ENCODE data around the gene NXNL2. TPM values are rescaled to one million over a fixed set of nuclear protein-coding genes. Genes with fewer than 3 reads are reported as not detected.
A peak's percentile ranks its signal among the peaks of the same experiment; 100 is the strongest.

Gene NXNL2
- total RNA-seq, 2 experiments from 2014 or later = not detected

- CTCF ChIA-PET (ENCODE audit: unreplicated experiment) = no interaction called here
Observed at GRCh38 chr9:88593537-88594185, 58.7 kb downstream of the NXNL2 start.

More at GRCh38 chr9:88593537-88594185, 58.7 kb downstream of the NXNL2 start:
- no peak overlapping the region for H2AFZ ChIP-seq (ENCODE audit: low read length)
- intact Hi-C loops (cut with micrococcal nuclease; ENCODE audit: unreplicated experiment) = loop anchor here (1.0 to 5.0 kb wide), 3 partner anchors 149 to 685 kb away; no protein-coding TSS in a partner anchor
- TF ChIP-seq CTCF (conservative IDR thresholded peaks at IDR 0.05; ENCODE audit: low read length) (peak; percentile 86), EZH2phosphoT487 (IDR thresholded peaks at IDR 0.05; ENCODE audit: borderline replicate concordance, low read depth, low read length) (no peak)
- no peak overlapping the region for H3K4me3 ChIP-seq (ENCODE audit: low read depth, low read length, poor library complexity, severe bottlenecking)
- H3K9me3 ChIP-seq (ENCODE audit: low read length) = no peaks in the 10 kb centered on the region
- H3K27ac ChIP-seq (ENCODE audit: low read depth, low read length, poor library complexity, severe bottlenecking) = no peak overlapping the region
- no peaks in the 10 kb centered on the region for H3K4me1 ChIP-seq (ENCODE audit: insufficient read depth, low read length, poor library complexity, severe bottlenecking)
- BruUV-seq (replicated peaks) = no TSS peak
- POLR2A ChIA-PET = no interaction called here
- no peaks in the 10 kb centered on the region for H3K79me2 ChIP-seq (ENCODE audit: insufficient read depth, low read depth, low read length)
- H3K9me2 ChIP-seq (ENCODE audit: insufficient read depth, low read length) = no peaks in the 10 kb centered on the region
- DNase-seq (ENCODE audit: low spot score) = peak; percentile 71
- no peak overlapping the region for H3K4me2 ChIP-seq (ENCODE audit: low read length)
- H4K20me1 ChIP-seq (ENCODE audit: insufficient read depth, low read length) = no peaks in the 10 kb centered on the region
- no peaks in the 10 kb centered on the region for H3K36me3 ChIP-seq (ENCODE audit: insufficient read depth, low read length)

Other genes with a start within 250 kb of the NXNL2 start
- gene SPIN1, start 146.7 kb upstream of the NXNL2 start, total RNA-seq (2014; rRNA removed; shearing (Covaris generic)) = 20.0 and 20.1 TPM in 2 replicates
- 39.0 and 45.1 TPM in 2 replicates for gene SPIN1, start 146.7 kb upstream of the NXNL2 start, total RNA-seq (2022)

Data from OCI-LY7 (cell line).